NCI-H1436 treated with DMSO at 0.1 percent for 48 hours (cell line): ENCODE measurements around the gene SDHAF3.

Source experiments
- DNase-seq: peaks from one replicate; lab custom pipeline; 2025; lab: John Stamatoyannopoulos, UW

The SDHAF3 gene

GRCh38 chr7:97218767-97219166 lies 101.3 kb downstream of the SDHAF3 start:
- no peak for DNase-seq

- no peak for DNase-seq
These were observed 101.7 kb downstream of the SDHAF3 start for GRCh38 chr7:97219237-97219636.

GRCh38 chr7:97224316-97224715 lies 106.8 kb downstream of the SDHAF3 start:
- DNase-seq, result no peak

GRCh38 chr7:97226541-97226940 lies 109.0 kb downstream of the SDHAF3 start:
- no peak for DNase-seq
